CD4-positive, alpha-beta T cell treated with Interleukin-1 beta for 1 hour (primary cell): Measurements from ENCODE around the gene SNRK.
"Not testable (repeated sequence)": the region's sequence is repeated elsewhere in the genome, so short reads cannot be mapped to it uniquely, and the experiment has no call there.

Experiments used
- DNase-seq, 2 donors: peaks; one replicate each; pipeline ENCODE4 v3.0.0-alpha.2; 2020 to 2022

The SNRK gene

DNA sequence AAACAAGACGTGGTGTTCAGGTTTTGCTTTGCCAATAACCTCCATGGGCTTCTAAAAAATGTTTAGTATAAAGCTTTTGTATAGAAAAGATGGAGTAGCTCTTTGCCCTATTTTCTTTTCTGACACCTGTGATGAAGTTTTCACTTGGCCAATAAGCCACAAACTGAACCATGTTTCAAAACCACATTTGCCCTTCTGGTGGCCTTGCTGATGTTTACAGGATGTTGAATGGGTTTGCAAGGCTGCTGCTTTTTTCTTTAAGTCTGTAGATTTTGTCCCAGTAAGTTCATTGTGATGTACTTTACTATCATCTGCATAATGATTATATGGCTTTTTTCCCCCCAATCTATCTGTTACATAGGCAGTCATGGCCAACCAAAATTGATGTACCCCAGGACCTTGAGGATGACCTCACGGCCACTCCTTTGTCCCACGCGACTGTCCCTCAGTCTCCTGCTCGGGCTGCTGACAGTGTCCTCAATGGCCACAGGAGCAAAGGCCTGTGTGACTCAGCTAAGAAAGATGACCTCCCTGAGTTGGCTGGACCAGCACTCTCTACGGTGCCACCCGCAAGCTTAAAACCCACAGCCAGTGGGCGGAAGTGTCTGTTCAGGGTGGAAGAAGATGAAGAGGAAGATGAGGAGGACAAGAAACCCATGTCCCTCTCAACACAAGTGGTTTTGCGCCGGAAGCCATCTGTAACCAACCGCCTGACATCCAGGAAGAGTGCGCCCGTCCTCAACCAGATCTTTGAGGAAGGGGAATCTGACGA lies 60.8 kb downstream of the SNRK start:
- DNase-seq = peak; percentile 55 to 72

DNA sequence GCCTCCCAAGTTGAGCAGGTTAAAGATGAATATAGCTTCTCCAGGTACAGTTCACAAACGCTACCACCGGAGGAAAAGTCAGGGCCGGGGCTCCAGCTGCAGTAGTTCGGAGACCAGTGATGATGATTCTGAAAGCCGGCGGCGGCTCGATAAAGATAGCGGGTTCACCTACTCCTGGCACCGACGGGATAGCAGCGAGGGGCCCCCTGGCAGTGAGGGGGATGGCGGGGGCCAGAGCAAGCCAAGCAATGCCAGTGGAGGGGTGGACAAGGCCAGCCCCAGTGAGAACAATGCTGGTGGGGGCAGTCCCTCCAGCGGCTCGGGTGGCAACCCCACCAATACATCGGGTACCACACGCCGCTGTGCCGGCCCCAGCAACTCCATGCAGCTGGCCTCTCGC lies 61.4 kb downstream of the SNRK start:
- DNase-seq = no peak

DNA sequence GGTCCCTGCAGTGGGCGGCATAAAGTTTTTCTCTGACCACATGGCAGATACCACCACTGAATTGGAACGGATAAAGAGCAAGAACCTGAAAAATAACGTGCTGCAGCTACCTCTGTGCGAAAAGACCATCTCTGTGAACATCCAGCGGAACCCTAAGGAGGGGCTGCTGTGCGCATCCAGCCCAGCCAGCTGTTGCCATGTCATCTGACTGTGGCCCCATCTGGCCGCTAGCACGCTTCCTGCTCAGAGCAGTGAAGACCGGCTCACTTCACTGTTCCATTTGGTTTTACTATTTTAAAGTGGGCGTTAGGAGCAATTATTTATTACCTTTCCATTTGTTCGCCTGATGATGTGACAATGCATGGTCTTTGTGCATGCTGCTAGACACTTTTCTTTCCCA lies 62.0 kb downstream of the SNRK start:
- no peak for DNase-seq

DNA sequence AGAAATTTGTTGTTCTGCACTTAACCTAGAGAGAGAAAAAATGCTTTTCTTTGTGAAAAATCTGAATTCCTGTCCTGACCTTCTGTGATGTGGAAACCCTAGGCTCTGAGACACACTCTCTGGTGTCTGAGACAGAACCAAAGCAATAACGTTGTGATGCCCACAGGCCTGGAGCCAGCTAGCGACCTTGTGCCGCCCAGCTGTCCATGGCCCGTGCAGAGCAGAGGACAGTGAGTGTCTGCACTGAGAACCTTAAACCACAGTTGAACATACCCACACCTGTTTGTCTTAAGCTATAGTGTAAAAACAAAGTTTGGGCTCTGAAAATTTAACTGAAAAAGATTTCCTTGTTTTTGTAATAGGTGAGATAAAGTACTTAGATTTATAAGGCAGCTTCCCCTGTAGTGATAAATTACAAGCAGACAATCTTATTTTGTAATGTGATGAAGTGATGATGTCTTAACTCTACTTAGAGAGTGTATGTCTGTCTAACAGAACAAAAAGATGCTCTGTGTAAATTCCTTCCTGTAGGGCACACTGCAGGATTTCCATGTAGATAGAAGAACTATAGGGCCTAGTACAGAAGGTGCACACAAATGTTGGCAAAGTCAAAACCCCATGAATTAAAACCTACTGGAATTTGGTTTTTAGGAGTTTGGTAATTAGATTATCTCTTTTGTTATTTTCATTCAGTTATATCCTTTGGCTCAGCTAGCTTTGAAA lies 62.7 kb downstream of the SNRK start:
- DNase-seq = no peak

DNA sequence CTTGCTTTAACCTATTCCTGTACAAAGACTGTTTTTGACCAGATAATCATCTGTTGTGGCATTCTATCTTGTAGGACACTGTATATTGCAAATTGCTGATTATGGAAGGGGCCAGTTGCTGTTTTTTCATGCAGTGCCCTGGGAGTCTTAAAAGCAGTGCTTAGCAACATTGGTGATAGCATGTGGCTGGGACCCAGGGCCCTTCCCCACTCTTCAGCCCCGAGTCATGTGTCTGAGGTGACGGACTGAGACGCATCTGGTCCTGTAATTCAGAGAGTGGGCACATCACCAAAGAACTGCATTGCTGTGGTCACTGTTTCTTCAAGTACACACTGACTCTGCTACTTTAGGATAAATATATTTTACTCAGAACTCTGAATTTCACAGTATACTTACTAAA lies 63.4 kb downstream of the SNRK start:
- no peak for DNase-seq

DNA sequence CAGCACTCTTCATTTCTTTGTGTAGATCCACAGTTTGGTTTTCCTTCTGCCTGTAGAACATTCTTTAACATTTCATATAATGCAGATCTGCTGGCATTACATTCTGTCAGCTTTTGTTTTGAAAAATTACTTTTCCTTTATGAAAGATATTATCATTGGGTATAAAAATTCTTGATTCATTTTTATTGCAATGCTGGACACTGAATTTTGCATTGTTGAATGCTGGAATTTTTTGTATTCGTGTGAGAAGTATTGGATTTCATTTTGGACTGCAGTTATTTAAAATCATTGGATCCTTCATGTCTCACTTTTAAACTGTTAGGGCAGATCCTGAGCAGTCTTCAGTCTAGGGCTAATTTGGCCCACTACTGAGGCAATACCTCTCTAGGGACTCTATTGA lies 67.1 kb downstream of the SNRK start:
- no peak for DNase-seq

DNA sequence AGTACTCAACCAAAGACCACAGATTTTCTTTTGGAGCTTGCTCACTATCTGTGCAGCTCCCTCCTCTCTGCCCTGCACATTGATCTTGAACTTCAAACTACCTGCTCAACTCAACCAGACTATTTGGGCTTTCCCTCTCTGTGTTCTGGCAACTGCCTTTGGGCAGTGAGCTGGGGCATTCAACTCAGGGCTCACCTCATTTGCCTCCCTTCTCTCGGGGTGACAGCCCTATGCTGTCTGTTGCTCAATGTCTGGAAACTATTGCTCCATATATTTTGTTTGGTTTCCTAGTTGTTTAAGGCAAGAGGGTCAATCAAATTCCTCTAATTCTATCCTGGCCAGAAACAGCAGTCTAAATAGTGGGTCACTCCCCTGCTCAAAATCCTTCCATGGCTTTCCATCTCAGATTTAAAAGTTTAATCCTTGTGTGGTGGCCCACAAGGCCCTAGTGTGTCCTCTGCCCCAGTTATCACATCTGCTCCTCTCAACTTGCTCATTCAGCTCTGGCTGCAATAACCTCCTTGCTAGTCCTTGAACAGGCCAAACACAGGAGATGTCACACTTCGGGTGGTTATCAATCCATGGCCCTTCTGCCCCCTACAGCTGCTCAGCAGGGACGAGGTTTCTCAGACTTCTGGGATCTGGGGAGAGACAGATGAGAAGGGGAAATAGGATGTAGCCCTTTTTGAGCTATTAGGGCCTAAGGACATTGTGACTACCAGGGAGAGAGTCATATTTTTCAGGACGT lies 67.8 kb downstream of the SNRK start:
- no peak for DNase-seq

DNA sequence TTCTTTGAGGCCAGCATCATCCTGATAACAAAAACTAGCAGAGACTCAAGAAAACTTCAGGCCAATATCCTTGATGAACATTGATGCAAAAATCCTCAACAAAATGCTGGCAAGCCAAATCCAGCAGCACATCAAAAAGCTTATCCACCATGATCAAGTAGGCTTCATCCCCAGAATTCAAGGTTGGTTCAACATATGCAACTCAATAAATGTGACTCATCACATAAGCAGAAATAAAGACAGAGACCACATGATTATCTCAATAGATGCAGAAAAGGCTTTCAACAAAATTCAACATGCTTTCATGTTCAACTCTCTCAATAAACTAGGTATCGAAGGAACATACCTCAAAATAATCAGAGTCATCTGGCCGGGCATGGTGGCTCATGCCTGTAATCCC lies 69.7 kb downstream of the SNRK start:
- DNase-seq = not testable (repeated sequence)

DNA sequence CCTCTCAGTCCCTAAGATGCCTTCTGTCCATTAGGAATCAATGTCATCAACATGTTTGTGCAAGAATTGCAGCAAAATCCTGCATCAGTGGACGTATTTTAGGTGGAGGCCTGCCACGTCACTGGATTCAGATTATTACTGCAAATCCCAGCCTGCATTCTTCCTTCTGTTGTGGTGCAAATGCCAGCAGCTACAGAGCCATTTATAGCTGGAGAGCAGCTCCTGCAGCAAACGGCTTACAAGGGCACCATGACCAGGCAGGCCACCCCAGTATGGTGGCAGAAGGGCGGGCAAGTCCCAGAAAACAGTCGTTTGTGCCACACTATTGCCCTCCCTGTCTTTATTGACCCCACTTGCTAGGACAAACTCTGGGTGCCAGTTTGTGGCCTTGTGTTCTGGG lies 74.7 kb downstream of the SNRK start:
- DNase-seq = no peak

DNA sequence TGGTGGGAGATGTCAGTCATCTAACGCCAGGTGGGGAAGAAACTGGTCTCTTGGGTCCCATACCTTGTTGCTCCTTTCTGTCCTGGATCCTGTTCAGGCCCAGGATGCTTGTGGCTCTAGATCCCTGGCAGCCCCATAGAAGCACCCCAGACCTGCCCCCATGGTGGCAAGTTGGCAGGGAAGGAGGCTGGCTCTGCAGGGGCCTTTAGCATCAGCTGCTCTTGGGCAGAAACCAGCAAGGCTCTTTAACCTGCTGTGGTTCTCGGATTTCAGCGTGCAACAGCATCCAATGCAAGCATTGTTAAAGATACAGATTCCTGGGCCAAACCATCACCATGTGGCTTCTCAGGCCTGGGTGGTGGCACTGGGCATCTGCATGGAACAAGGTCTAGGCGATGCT lies 75.8 kb downstream of the SNRK start:
- DNase-seq = no peak

DNA sequence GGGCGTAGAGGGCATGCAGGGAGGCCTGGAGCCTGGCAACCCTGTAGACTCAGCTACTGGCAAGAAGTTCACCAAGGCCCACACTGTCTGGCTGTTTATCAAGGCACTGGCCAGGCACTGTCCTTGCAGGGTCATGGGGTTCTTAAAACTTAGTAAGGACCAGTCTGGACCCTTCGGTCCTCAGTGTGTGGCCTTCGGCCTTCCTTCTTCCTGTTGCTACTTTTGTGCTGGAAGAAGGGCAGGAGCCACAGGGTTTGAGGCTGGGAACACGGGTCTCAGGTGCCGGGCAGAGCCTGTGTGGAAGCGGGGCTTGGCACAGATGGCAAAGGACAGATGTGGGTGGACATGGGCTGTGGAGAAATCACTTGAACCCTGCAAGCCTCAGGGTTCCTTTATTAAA lies 76.6 kb downstream of the SNRK start:
- DNase-seq = no peak

DNA sequence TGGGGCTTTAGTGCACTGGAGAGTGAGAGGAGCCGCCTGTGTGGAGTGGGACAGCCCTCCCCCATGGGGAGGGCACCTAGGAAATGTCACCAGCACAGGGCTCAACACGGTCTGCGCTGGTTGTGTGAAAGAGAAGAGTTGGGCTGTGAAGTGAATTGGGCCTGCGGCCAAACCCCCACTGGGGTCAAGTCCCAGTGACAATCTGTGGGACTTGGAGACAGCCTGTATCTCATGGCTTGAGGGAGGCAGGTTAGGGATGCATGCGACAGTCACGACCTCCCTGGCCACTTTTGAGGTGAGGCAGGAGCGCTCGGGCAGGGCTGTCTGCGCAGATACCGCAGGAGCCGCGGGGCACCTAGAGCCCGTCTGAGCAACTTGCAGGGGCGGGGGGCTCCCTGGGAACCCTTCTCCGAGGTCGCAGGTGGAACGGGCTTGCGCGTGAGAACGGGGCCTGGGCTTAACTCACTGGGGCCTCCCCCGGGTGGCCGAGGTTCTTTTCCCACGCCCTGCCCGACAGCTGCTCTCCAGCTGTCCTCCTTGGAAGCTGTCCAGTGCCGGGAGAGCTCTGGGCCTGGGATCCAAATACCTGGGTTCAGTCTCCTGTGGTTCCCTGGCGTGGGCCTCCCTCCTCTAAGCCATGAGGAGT lies 77.4 kb downstream of the SNRK start:
- no peak for DNase-seq

DNA sequence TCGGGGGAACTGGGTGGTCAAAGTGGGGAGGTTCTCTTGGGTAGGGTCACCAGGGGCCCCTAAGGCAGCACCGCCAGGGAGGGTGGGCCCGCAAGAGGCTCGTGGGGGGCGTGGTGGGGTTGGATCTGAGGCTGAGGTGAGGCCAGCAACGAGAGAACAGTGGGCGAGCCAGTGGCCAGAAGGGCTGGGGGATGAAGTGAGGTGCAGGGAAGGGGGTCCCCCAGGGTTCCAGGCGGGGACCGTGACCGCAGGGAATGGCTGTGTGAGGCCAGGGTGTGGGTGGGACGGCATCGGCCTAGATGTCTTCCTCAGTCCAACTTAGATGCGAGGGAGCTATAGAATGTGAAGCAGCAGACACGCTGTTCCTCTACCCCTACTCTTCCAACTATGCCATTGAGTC lies 78.2 kb downstream of the SNRK start:
- no peak for DNase-seq

DNA sequence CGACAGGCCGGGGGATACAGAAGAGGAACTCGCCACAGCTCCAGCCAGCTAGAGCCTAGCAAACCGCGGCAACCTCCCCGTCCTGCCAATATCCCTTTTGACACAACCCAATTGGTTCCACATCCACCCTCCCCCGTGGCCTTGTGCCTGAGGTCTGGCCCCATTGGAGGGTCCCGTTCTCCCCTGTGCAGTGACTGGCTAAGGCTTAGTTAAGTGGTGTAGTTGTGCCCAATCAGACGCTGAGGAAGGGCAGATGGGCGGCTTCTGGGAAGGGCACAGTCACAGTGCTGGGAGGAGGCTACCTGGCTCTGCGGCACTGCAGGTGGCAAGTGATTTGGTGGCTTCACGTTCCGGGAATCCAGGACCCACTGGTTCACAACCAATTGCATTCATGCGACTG lies 78.6 kb downstream of the SNRK start:
- no peak for DNase-seq

DNA sequence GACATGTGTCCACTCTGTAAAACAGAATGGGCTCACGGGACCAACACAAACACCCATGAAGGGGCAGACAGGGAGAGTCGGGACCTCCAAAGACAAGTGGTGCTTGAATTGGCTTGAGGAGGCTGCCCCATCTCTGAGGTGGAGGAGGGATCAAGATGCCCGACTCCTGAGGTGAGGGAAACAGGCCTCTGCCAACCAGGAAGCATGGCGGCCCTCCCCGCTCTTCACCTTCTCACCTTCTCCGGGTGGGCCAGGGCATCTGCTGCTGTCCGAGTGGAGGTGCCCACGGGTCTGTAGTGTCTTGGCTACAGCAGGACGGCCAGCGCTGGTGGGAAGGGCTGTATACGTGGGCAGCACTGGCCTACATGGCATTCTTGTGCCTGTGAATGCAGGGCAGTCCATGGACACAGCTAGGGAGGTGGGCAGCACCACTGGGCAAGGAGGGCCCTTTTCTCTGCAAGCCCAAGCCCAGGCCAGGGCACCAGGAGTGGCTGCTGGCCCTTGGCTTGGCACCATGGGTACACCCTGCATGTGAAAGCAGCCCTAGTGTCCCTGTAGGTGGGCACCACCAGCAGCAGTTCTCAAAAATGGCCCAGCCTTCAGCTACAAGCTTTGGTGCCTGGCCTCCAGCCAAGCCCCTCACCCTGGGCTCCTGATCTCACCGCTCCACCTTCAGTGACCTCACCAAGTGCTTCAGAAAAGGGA lies 79.4 kb downstream of the SNRK start:
- no peak for DNase-seq

DNA sequence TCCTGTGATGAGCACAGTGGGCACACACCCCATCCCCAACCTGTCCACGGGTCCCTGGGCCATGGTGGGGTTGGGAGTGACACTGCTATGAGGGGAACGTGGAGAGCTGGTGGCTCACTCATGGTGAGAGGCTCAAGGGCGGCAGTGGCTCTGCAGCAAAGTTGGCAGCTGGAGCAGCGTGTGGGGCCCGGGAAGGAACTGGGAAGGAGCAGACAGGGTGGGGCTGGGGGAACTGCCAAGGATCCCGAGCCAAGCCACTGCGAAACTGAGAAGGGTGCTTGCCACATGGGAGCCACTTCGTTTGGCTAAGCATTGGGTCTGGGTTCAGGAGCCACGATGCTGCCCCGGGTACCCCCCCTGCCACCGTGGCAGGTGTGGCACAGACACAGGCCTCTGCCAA lies 80.1 kb downstream of the SNRK start:
- DNase-seq = no peak

DNA sequence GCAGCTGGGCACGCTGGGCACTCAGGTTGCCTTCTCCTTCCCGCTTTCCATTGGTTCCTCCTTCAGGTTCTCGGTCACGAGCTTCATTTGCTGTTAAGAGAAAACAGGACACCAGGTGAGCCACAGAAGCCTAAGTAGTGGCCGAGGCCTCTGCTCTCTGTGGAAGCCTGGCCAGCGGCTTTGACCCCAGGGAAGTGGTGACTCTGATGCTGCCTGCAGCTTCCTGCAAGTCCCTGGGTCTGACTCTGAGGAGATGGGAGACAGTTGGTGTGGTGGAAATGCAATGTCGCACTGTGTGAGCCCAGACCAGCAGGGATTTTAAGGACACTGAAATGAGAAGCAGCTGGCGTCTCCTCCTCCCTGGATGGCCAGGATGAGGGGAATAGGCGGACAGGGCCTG lies 80.5 kb downstream of the SNRK start:
- DNase-seq = no peak

DNA sequence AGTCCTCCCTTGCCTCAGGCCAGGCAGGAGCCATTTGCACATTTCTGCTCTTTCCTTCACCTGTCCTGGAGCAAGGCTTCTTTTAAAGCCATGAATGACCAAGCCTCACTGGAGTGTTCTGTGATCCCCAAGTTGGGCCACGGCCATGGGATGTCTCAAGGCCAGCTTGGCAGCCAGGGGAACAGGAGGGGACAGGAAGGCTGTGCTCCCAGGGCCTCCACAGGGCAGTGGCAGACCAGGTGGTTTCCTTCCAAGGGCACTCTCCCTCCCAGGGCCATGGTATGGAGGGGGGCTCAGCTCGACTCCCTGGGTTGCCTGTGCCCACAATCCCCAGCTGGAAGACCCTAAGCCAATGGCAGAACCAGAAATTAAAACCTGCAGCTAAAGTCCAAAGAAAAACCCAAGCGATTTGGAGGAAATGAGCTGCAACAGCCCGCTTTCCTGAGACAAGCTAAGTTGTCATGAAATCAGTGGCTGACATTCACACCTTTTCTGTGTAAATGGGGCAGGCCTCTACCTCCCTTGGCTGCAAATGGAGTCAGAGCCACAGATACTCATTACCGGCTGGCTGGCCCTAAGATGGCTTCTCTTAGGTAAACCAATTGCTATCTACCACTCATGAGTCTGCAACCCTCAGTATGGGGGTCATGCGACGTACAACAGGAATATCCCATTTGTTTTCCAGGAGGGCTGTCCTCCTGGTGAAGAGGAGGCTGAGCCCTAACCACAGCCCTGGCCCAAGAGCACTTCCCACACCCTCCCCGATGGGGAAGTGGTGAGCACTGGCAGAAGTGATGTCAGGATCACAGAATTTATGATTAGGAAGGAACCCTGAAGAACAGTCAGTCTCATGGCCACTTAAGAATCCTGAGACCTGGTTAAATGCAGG lies 83.3 kb downstream of the SNRK start:
- peak in 1 of 2 donors; percentile 27 for DNase-seq

DNA sequence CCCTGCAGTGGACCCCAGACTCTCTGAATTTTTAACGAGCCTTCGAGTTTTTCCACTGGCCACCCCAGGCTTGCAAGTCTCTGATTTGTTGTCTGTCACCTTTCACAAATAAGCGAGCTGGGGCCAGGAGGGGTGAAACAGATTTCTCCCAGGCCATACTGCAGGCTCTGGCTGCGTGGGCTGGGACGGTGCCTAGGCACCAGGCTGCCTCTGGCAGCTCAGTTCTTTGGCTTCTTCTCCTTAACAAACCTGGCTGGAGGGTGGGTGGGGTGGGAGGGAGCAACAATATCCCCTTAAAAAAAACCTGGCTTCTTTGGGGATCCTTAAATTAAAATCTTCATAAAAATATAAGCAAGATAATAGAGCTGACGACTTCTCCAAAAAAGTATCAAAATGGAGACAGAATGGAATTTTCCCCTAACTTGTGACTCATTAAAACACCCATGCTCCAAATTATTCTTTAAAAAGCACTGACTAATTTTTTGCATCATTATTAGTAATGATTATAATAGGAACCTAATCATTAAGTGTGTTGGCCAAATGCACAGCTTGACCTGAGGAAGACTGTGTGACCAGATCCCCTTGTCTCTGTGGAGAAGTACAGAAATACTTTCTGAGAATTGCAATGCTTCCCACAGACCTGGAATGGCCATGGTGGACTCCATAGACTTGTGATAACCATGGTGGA lies 84.1 kb downstream of the SNRK start:
- DNase-seq = no peak

DNA sequence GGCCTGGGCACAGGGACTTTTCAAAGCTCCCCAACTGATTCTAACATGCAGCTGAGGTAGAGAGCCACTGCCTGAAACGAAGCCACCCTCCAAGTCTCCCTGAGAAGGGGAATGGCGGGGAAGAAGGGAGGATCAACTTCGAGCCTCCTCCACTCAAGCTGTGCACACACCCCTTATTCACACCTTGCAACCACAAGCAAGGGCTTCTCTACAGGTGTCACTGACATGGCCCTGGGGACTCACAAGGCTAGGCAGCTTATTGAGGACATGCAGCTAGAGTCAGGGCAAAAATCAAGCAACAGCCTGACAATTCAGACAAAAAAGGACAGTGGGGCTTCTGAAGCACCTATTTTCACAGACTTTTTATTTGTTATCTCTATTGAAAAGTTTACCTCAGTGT lies 85.2 kb downstream of the SNRK start:
- no peak for DNase-seq
